Endothelial cell of umbilical vein (primary cell): Measurements from ENCODE around the gene FAM3A. TPM values are rescaled to one million over a fixed set of nuclear protein-coding genes. Genes with fewer than 3 reads are reported as not detected.

Source experiments
- BruUV-seq: library from RNA; stranded (reverse); fragments of 400-500 nt; replicated peaks from 2 replicates; lab custom pipeline; 2021; lab: Mats Ljungman, UMichigan
- CTCF ChIA-PET: fragments of 300-600, 350-600 bp; sonication (Branson Sonifier 250); formaldehyde crosslinking; loops from one replicate; lab custom pipeline; 2021; ENCODE audit warnings: antibody characterized with exemption, inconsistent platforms; lab: Charles Lee
- POLR2A ChIA-PET: fragments of 300-600, 350-600 bp; sonication (Branson Sonifier 250); formaldehyde crosslinking; loops from one replicate; lab custom pipeline; 2021; ENCODE audit warnings: antibody characterized with exemption, inconsistent platforms; lab: Charles Lee
- DNase-seq: peaks from one replicate; pipeline ENCODE4 v3.0.0-alpha.2; 2011; ENCODE audit warnings: low read depth, low spot score
- FAIRE-seq: peaks from 2 replicates; lab custom pipeline; 2011; peaks lifted over from hg19 to GRCh38; lab: Jason Lieb, UNC
- H2AFZ ChIP-seq: 2 replicates; pipeline ENCODE4 v1.6.0; 2012; ENCODE audit warnings: low read depth, low read length, control low read depth, inconsistent platforms
- H3K27ac ChIP-seq: 2 replicates; pipeline ENCODE4 v1.5.1; 2011; ENCODE audit warnings: low read depth, mild to moderate bottlenecking, control low read depth, low read length, moderate library complexity; ENCODE audit not compliant: insufficient read depth
- H3K27me3 ChIP-seq, 2 experiments: 2 replicates each; pipeline versions ENCODE4 v1.6.0 to v1.6.1; 2011; ENCODE audit warnings: low read length in 2 of 2, mixed read lengths in 1 of 2; ENCODE audit not compliant: control insufficient read depth in 2 of 2, insufficient read depth in 2 of 2
- H3K36me3 ChIP-seq, 2 experiments: 2 replicates in 1 of 2; 3 replicates in 1 of 2; pipeline ENCODE4 v1.5.1; 2011; ENCODE audit warnings: low read length in 2 of 2, mild to moderate bottlenecking in 1 of 2, moderate library complexity in 1 of 2; ENCODE audit not compliant: control insufficient read depth in 2 of 2, insufficient read depth in 2 of 2; ENCODE audit errors: extremely low read depth in 1 of 2
- H3K4me1 ChIP-seq: 3 replicates; pipeline ENCODE4 v1.5.1; 2011; ENCODE audit warnings: mild to moderate bottlenecking, low read length; ENCODE audit not compliant: control insufficient read depth, insufficient read depth; ENCODE audit errors: extremely low read depth
- H3K4me2 ChIP-seq: 2 replicates; pipeline ENCODE4 v1.6.1; 2011; ENCODE audit warnings: low read length, control low read depth, mixed read lengths; ENCODE audit not compliant: insufficient read depth
- H3K4me3 ChIP-seq, 3 experiments: fragments of 200-600 bp in 1 of 3; sonication (generic), shearing (Covaris generic) in 1 of 3; replicated peaks in 1 of 3; 2 replicates each; pipeline ENCODE4 v1.5.1; 2011 to 2016; ENCODE audit warnings: control low read depth in 3 of 3, low read length in 3 of 3, mild to moderate bottlenecking in 2 of 3, inconsistent platforms in 1 of 3, low read depth in 1 of 3, moderate library complexity in 1 of 3; ENCODE audit not compliant: insufficient read depth in 1 of 3
- H3K79me2 ChIP-seq: 2 replicates; pipeline ENCODE4 v1.6.0; 2012; ENCODE audit warnings: low read length, inconsistent platforms; ENCODE audit not compliant: control insufficient read depth, insufficient read depth
- H3K9ac ChIP-seq: replicated peaks from 2 replicates; pipeline ENCODE3; 2011; ENCODE audit warnings: low read length, control low read depth; ENCODE audit not compliant: insufficient read depth; ENCODE audit errors: extremely low read depth
- H3K9me1 ChIP-seq: replicated peaks from 3 replicates; pipeline ENCODE4 v1.6.0; 2011; ENCODE audit warnings: mild to moderate bottlenecking, low read length; ENCODE audit not compliant: control insufficient read depth, insufficient read depth; ENCODE audit errors: extremely low read depth
- H3K9me3 ChIP-seq: replicated peaks from 2 replicates; pipeline ENCODE4 v1.5.1; 2012; ENCODE audit warnings: low read length, inconsistent platforms; ENCODE audit not compliant: control insufficient read depth, insufficient read depth
- H4K20me1 ChIP-seq: replicated peaks from 2 replicates; pipeline ENCODE3; 2011; ENCODE audit warnings: mild to moderate bottlenecking, low read length; ENCODE audit not compliant: control insufficient read depth, insufficient read depth; ENCODE audit errors: extremely low read depth
- EZH2 ChIP-seq: IDR thresholded peaks from 2 replicates; pipeline ENCODE4 v1.6.1; 2012; ENCODE audit warnings: borderline replicate concordance, low read depth, mild to moderate bottlenecking, moderate library complexity, low read length, inconsistent platforms; ENCODE audit not compliant: severe bottlenecking
- FOS ChIP-seq: IDR thresholded peaks from 2 replicates; pipeline ENCODE4 v1.6.1; 2011; ENCODE audit warnings: mild to moderate bottlenecking, low read length, moderate library complexity, borderline replicate concordance; ENCODE audit not compliant: insufficient read depth
- GATA2 ChIP-seq: IDR thresholded peaks from 2 replicates; pipeline ENCODE4 v1.7.0; 2011; ENCODE audit warnings: low read depth, mild to moderate bottlenecking, moderate library complexity, mixed read lengths, low read length; ENCODE audit not compliant: insufficient read length, insufficient read depth
- JUN ChIP-seq: IDR thresholded peaks from 2 replicates; pipeline ENCODE4 v1.6.1; 2011; ENCODE audit warnings: borderline replicate concordance, low read depth; ENCODE audit not compliant: insufficient read length, insufficient read depth
- MAX ChIP-seq: IDR thresholded peaks from 2 replicates; pipeline ENCODE4 v1.6.1; 2011; ENCODE audit not compliant: insufficient read depth, insufficient read length
- MYC ChIP-seq: IDR thresholded peaks from one replicate; pipeline ENCODE4 v1.6.1; 2011; ENCODE audit warnings: mild to moderate bottlenecking, low read depth, low read length
- POLR2A ChIP-seq: IDR thresholded peaks from 2 replicates; pipeline ENCODE4 v1.6.1; 2012; ENCODE audit warnings: low read depth, mild to moderate bottlenecking, control low read depth, low read length
- POLR2AphosphoS5 ChIP-seq: IDR thresholded peaks from 2 replicates; pipeline ENCODE4 v1.6.1; 2012; ENCODE audit warnings: low read depth, mild to moderate bottlenecking, control low read depth, low read length, moderate library complexity; ENCODE audit not compliant: insufficient read depth
- dilution Hi-C: fragments of 300-500 bp; cut with MboI; formaldehyde crosslinking; loops from one replicate; pipeline ENCODE4 v1.15.0; 2019; ENCODE audit warnings: low sequenced_read_pairs; ENCODE audit not compliant: extremely low pct_ligation_motif_present
- intact Hi-C: fragments of 100-400 bp; cut with micrococcal nuclease; formaldehyde crosslinking; loops from one replicate; pipeline ENCODE4 v1.10.0; 2022
- polyA plus RNA-seq, 4 experiments: library from polyadenylated mRNA; depleted of rRNA in 3 of 4; stranded (reverse) in 3 of 4; unstranded in 1 of 4; fragments of >200 nt; gene quantifications; 2 replicates each; pipeline versions ENCODE4 v1.2.1 to v1.2.3, GENCODE V29; 2011 to 2012; ENCODE audit warnings: missing spikeins in 1 of 4
- total RNA-seq: library from RNA; stranded (reverse); gene quantifications from 2 replicates; pipeline ENCODE4 v1.2.3, GENCODE V29; 2021
- TF ChIP-seq, protein P1 (sequence below), 2 donors: IDR thresholded peaks; 1 replicate in 1 of 2; 2 replicates in 1 of 2; pipeline ENCODE4 v1.5.1; 2011; ENCODE audit warnings: low read length in 2 of 2, mild to moderate bottlenecking in 2 of 2, moderate library complexity in 2 of 2, control low read depth in 1 of 2, inconsistent platforms in 1 of 2, low read depth in 1 of 2; ENCODE audit not compliant: insufficient read depth in 1 of 2; ENCODE audit errors: extremely low read depth in 1 of 2

Gene FAM3A
- total and polyA plus RNA-seq, 2 donors (not counting 3 experiments of a cell fraction or from before 2014, with no cell fraction given) = 32.0 to 42.9 TPM

DNA sequence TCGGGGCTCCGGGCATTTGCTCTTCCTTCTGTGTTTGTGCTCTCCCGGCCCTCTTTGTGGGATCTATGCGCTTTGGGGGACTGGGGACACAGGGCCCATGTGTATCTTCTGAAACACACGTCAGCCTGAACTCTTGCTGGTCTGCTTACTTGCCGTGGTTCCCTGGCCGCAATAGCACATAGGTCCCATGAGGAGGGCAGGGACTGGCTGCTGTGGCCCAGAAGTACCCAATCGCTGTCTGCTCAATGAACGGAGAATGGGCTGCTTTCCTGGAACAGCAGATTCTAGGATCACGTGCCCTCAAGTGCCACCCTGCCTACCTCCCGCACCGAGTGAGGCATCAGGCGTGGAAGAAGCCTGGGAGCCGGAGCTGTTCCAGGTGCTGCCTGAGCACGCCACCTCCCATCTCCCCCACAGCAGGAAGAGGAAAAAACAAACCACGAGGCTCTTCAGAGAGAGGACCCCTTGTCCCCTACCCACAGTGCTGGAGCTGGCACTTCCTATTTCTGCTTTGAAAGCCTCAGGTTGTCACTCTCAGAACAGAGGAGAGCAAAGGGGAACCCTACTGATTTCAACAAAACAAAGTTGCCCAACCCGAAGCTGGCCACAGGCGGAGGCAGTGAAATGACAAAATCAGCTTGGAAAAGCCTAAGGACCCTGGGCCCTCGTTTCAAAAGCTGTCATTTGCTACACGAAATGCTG is 26.8 kb upstream of the FAM3A start:
- no peak overlapping the region for H2AFZ ChIP-seq
- H3K4me3 ChIP-seq = no peak overlapping the region
- peak overlapping the region; percentile 89 for H3K9ac ChIP-seq
- no peaks in the 10 kb centered on the region for H3K27me3 ChIP-seq
- H3K4me1 ChIP-seq = peaks cover 29% of the 10 kb centered on the region
- CTCF ChIA-PET = interaction anchor here (1.2 kb wide), 1 partner anchor 169 kb away, joined by 3 read pairs; no protein-coding TSS in a partner anchor
- FAIRE-seq = no peak
- no peaks in the 10 kb centered on the region for H3K36me3 ChIP-seq
- no TSS peak for BruUV-seq
- H3K9me3 ChIP-seq = no peaks in the 10 kb centered on the region
- POLR2A ChIA-PET = interaction anchor here (1.4 kb wide), 1 partner anchor 172 kb away, joined by 3 read pairs; no protein-coding TSS in a partner anchor
- DNase-seq = no peak
- dilution Hi-C loops = no loop called here
- no peaks in the 10 kb centered on the region for H3K9me1 ChIP-seq
- peak overlapping the region; percentile 39 for H3K4me2 ChIP-seq
- peak overlapping the region; percentile 100 for H3K27ac ChIP-seq
- intact Hi-C loops = no loop called here
- H4K20me1 ChIP-seq = no peaks in the 10 kb centered on the region
- no peak for TF ChIP-seq POLR2A
- TF ChIP-seq, protein P1, sequence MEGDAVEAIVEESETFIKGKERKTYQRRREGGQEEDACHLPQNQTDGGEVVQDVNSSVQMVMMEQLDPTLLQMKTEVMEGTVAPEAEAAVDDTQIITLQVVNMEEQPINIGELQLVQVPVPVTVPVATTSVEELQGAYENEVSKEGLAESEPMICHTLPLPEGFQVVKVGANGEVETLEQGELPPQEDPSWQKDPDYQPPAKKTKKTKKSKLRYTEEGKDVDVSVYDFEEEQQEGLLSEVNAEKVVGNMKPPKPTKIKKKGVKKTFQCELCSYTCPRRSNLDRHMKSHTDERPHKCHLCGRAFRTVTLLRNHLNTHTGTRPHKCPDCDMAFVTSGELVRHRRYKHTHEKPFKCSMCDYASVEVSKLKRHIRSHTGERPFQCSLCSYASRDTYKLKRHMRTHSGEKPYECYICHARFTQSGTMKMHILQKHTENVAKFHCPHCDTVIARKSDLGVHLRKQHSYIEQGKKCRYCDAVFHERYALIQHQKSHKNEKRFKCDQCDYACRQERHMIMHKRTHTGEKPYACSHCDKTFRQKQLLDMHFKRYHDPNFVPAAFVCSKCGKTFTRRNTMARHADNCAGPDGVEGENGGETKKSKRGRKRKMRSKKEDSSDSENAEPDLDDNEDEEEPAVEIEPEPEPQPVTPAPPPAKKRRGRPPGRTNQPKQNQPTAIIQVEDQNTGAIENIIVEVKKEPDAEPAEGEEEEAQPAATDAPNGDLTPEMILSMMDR (IDR thresholded peaks at IDR 0.05; ENCODE audit: extremely low read depth in 1 of 2, insufficient read depth in 1 of 2, low read depth in 1 of 2, low read length in 2 of 2) = no peak
- TF ChIP-seq MAX = no peak
- TF ChIP-seq JUN = no peak
- TF ChIP-seq GATA2 = no peak
- TF ChIP-seq POLR2AphosphoS5 = no peak
- no peak for TF ChIP-seq EZH2
- no peak for TF ChIP-seq FOS
- TF ChIP-seq MYC = no peak
- peaks cover 46% of the 10 kb centered on the region for H3K79me2 ChIP-seq
